Measurements from ENCODE around the gene OXA1L. TPM values are rescaled to one million over a fixed set of nuclear protein-coding genes. Genes with fewer than 3 reads are reported as not detected.

Gene OXA1L
- total RNA-seq, 1 experiment from 2014 or later, result 146 TPM

GRCh38 chr14:22767323-22767589 is 768 bp downstream of the OXA1L start:
- ATAC-seq (no peak), DNase-seq (ENCODE audit: low read depth, low spot score) (no peak)
- ChIA-PET RAD21 (ENCODE audit: low non-redundant PET in 1 of 2, low total read pairs in 2 of 2, uncharacterized antibody in 2 of 2, unreplicated experiment in 2 of 2) (interaction anchor here in 1 of 2 experiments (0.6 kb wide), 1 partner anchor 57 kb away, joined by 3 read pairs; no protein-coding TSS in a partner anchor), POLR2A (interaction anchor here (0.9 kb wide), 1 partner anchor 16 kb away, joined by 3 read pairs; no protein-coding TSS in a partner anchor), CTCF (interaction anchor here (0.6 kb wide), 1 partner anchor 54 kb away, joined by 5 read pairs; no protein-coding TSS in a partner anchor)
- BruUV-seq (replicated peaks), result no TSS peak
- intact Hi-C loops (cut with micrococcal nuclease), result loop anchor here (2.0 to 5.0 kb wide), 2 partner anchors 86 to 195 kb away; no protein-coding TSS in a partner anchor
- Histone ChIP-seq H2AFZ (ENCODE audit: low read depth, low read length, poor library complexity, severe bottlenecking) (no peak overlapping the region), H3K9me2 (ENCODE audit: insufficient read depth) (no peaks in the 10 kb centered on the region), H3K4me1 (ENCODE audit: control insufficient read depth in 1 of 2, insufficient read depth in 2 of 2, low read length in 2 of 2) (peaks cover 4 to 19% of the 10 kb centered on the region in 2 experiments; a peak in 3 of 4 replicates), H3K9me3 (ENCODE audit: control insufficient read depth in 1 of 2, insufficient read depth in 1 of 2, low read depth in 1 of 2, low read length in 2 of 2) (peaks cover 0 to under 1% of the 10 kb centered on the region in 2 experiments; a peak in 1 of 4 replicates), H3K36me3 (ENCODE audit: control insufficient read depth in 1 of 2, insufficient read depth in 2 of 2, low read length in 2 of 2) (peaks cover 31 to 35% of the 10 kb centered on the region in 2 experiments), H3K4me3 (replicated peaks in 1 of 2; ENCODE audit: low read depth in 1 of 2, low read length in 2 of 2) (peak overlapping the region; percentile 87 to 96), H3K27ac (ENCODE audit: low read depth, low read length) (peak overlapping the region; percentile 71), H3K9ac (ENCODE audit: low read length) (peak overlapping the region; percentile 76), H3K4me2 (ENCODE audit: low read length) (peak overlapping the region; percentile 92), H4K20me1 (ENCODE audit: insufficient read depth) (no peaks in the 10 kb centered on the region), H3K79me2 (ENCODE audit: insufficient read depth, low read length) (peaks cover 32% of the 10 kb centered on the region), H3K27me3 (ENCODE audit: insufficient read depth, low read length) (no peaks in the 10 kb centered on the region)
- TF ChIP-seq CBX3 (IDR thresholded peaks at IDR 0.05; ENCODE audit: low read depth), result no peak
- no peak for TF ChIP-seq ZFX (IDR thresholded peaks at IDR 0.05)
- TF ChIP-seq ZNF274 (IDR thresholded peaks at IDR 0.05; ENCODE audit: low read depth, low read length), result no peak
- no peak for TF ChIP-seq RAD21 (IDR thresholded peaks at IDR 0.05; ENCODE audit: low read depth)
- no peak for TF ChIP-seq CTCF (IDR thresholded peaks at IDR 0.05 in 2 of 3, conservative IDR thresholded peaks at IDR 0.05 in 1 of 3; ENCODE audit: borderline replicate concordance in 1 of 3, insufficient read depth in 1 of 3, low read depth in 2 of 3, low read length in 2 of 3)
- no peak for TF ChIP-seq ELF1 (IDR thresholded peaks at IDR 0.05; ENCODE audit: borderline replicate concordance, low read depth)
- no peak for TF ChIP-seq ZBTB33 (IDR thresholded peaks at IDR 0.05; ENCODE audit: extremely low read depth, insufficient replicate concordance, low read length)
- no peak for TF ChIP-seq POLR2AphosphoS5 (IDR thresholded peaks at IDR 0.05; ENCODE audit: low read depth, low read length)
- no peak for TF ChIP-seq EGR1 (IDR thresholded peaks at IDR 0.05; ENCODE audit: low read depth)
- no peak for TF ChIP-seq JUND (IDR thresholded peaks at IDR 0.05)
- TF ChIP-seq EZH2phosphoT487 (IDR thresholded peaks at IDR 0.05; ENCODE audit: borderline replicate concordance), result no peak
- TF ChIP-seq TCF7L2 (IDR thresholded peaks at IDR 0.05; ENCODE audit: borderline replicate concordance, extremely low read depth, insufficient read depth, insufficient read length), result no peak
